ENCODE results near the gene AKAP17A. TPM values are rescaled to one million over a fixed set of nuclear protein-coding genes. Genes with fewer than 3 reads are reported as not detected.

Gene AKAP17A
- total and polyA plus RNA-seq, 2 of the 8 experiments (the other 6 are each of a cell fraction or from before 2014, with no cell fraction given) = 14.0 to 41.2 TPM

GRCh38 chrX:1623691-1624090, 32.3 kb downstream of the AKAP17A start:
- Histone ChIP-seq H3K27ac (ENCODE audit: low read depth, low read length) (no peak overlapping the region), H4K5ac (ENCODE audit: insufficient read length, low read depth, low read length) (no peak overlapping the region), H3K14ac (ENCODE audit: insufficient read length) (no peak overlapping the region), H2AK5ac (ENCODE audit: low read depth, low read length) (no peak overlapping the region), H3K4me1 (replicated peaks in 1 of 4; ENCODE audit: control insufficient read depth in 3 of 4, insufficient read depth in 4 of 4, low read length in 3 of 4) (no peaks in the 10 kb centered on the region), H2AFZ (ENCODE audit: low read length) (no peak overlapping the region), H4K20me1 (replicated peaks in 1 of 2; ENCODE audit: control insufficient read depth in 1 of 2, insufficient read depth in 2 of 2, low read length in 2 of 2) (no peaks in the 10 kb centered on the region), H3K4me3 (ENCODE audit: extremely low read depth in 1 of 4, insufficient read depth in 2 of 4, low read depth in 3 of 4, low read length in 4 of 4) (no peak overlapping the region), H3K9me3 (ENCODE audit: insufficient read depth in 2 of 2, low read depth in 1 of 2, low read length in 1 of 2) (no peaks in the 10 kb centered on the region), H3K9ac (replicated peaks in 1 of 4; ENCODE audit: extremely low read depth in 1 of 4, low read depth in 3 of 4, low read length in 3 of 4) (no peak overlapping the region), H3K23me2 (ENCODE audit: low read depth, low read length) (no peaks in the 10 kb centered on the region), H3K79me1 (ENCODE audit: low read depth, low read length) (no peaks in the 10 kb centered on the region), H3K4ac (replicated peaks; ENCODE audit: insufficient read length, low read depth, low read length) (no peak overlapping the region), H2BK12ac (ENCODE audit: low read depth, low read length) (no peak overlapping the region), H2BK5ac (ENCODE audit: low read depth, low read length) (no peak overlapping the region), H3K27me3 (replicated peaks in 1 of 4; ENCODE audit: control insufficient read depth in 3 of 4, extremely low read depth in 1 of 4, insufficient read depth in 3 of 4, low read length in 3 of 4) (no peaks in the 10 kb centered on the region), H2BK15ac (ENCODE audit: low read length) (no peak overlapping the region), H4K8ac (ENCODE audit: extremely low read depth, insufficient read depth, low read length) (no peak overlapping the region), H3K4me2 (ENCODE audit: insufficient read depth in 1 of 2, low read depth in 2 of 2, low read length in 2 of 2) (no peak overlapping the region), H2BK20ac (ENCODE audit: low read length) (no peak overlapping the region), H3K23ac (ENCODE audit: insufficient read length) (no peak overlapping the region), H2BK120ac (replicated peaks; ENCODE audit: low read depth, low read length) (no peak overlapping the region), H3K36me3 (ENCODE audit: control insufficient read depth in 2 of 4, insufficient read depth in 4 of 4, low read length in 3 of 4) (no peaks in the 10 kb centered on the region; a peak in 1 of 8 replicates), H3K79me2 (ENCODE audit: control insufficient read depth in 1 of 2, insufficient read depth in 2 of 2, low read length in 2 of 2) (no peaks in the 10 kb centered on the region), H4K91ac (replicated peaks; ENCODE audit: insufficient read length, low read length) (no peak overlapping the region), H3K56ac (replicated peaks; ENCODE audit: insufficient read length, low read depth, low read length) (no peak overlapping the region), H3K18ac (ENCODE audit: extremely low read depth, low read length) (no peak overlapping the region)
- POLR2A ChIA-PET (ENCODE audit: partially characterized antibody) = no interaction called here
- no peak for FAIRE-seq
- TF ChIP-seq ZNF274 (IDR thresholded peaks at IDR 0.05; ENCODE audit: borderline replicate concordance, extremely low read depth, low read length) = no peak
- no peak for TF ChIP-seq SRF (IDR thresholded peaks at IDR 0.05; ENCODE audit: low read depth, low read length)
- 89% methylated on average over 21 of the region's 21 CpGs; no CpG with 5 or more reads in 1 of the 2 experiments for WGBS, 2 experiments (ENCODE audit: extremely low coverage in 1 of 2, insufficient coverage in 1 of 2, insufficient read length in 1 of 2, insufficient replicate concordance in 2 of 2, low coverage in 1 of 2, low lambda C conversion rate in 2 of 2, missing lambda C conversion rate in 1 of 2)
- CTCF ChIA-PET (ENCODE audit: partially characterized antibody) = no interaction called here
- DNase-seq (ENCODE audit: low read depth in 1 of 2, low spot score in 2 of 2) = no peak

Data from H1 (cell line).